Thyroid gland (tissue), 4 donors: Measurements from ENCODE around the gene CRTC3.
"Not testable (repeated sequence)": the region's sequence is repeated elsewhere in the genome, so short reads cannot be mapped to it uniquely, and the experiment has no call there.

ENCODE experiments used
- CTCF ChIP-seq, 6 experiments: fragments of 200-600 bp in 3 of 6; fragments of 450-650 bp in 3 of 6; sonication (generic) in 3 of 6; IDR thresholded peaks; one replicate each; pipeline ENCODE4 v1.5.1; 2016 to 2019; ENCODE audit warnings: antibody characterized with exemption in 6 of 6, mild to moderate bottlenecking in 2 of 6, inconsistent platforms in 1 of 6, moderate library complexity in 1 of 6
- POLR2A ChIP-seq, 2 donors: fragments of 450-650 bp; IDR thresholded peaks; one replicate each; pipeline ENCODE4 v1.6.1; 2017; ENCODE audit warnings: antibody characterized with exemption in 2 of 2, mild to moderate bottlenecking in 2 of 2, moderate library complexity in 1 of 2

GRCh38 chr15:90524018-90524803 lies 5.5 kb upstream of the CRTC3 start:
- TF ChIP-seq CTCF, POLR2A (IDR thresholded peaks at IDR 0.05): not testable (repeated sequence)
